Fibroblast of gingiva (primary cell): ENCODE data around the gene IP6K1.
"Not testable (repeated sequence)": the region's sequence is repeated elsewhere in the genome, so short reads cannot be mapped to it uniquely, and the experiment has no call there.

Experiments
- DNase-seq: peaks from one replicate; pipeline ENCODE4 v3.0.0-alpha.2; 2011; ENCODE audit warnings: low read depth

The IP6K1 gene

GRCh38 chr3:49688338-49689045 lies 97.8 kb downstream of the IP6K1 start:
- DNase-seq: not testable (repeated sequence)

- not testable (repeated sequence) for DNase-seq
Measured at GRCh38 chr3:49687424-49687795, 98.9 kb downstream of the IP6K1 start.

GRCh38 chr3:49686769-49687423 lies 99.4 kb downstream of the IP6K1 start:
- DNase-seq: peak; percentile 40

GRCh38 chr3:49686346-49686745 lies 100.0 kb downstream of the IP6K1 start:
- DNase-seq: not testable (repeated sequence)

GRCh38 chr3:49685846-49686245 lies 100.5 kb downstream of the IP6K1 start:
- DNase-seq: not testable (repeated sequence)

- DNase-seq: not testable (repeated sequence)
Measured at GRCh38 chr3:49685103-49685502, 101.2 kb downstream of the IP6K1 start.

GRCh38 chr3:49684453-49684852 lies 101.9 kb downstream of the IP6K1 start:
- DNase-seq: not testable (repeated sequence)

- DNase-seq: no peak
Measured at GRCh38 chr3:49683162-49683561, 103.2 kb downstream of the IP6K1 start.

GRCh38 chr3:49681543-49681942 lies 104.8 kb downstream of the IP6K1 start:
- DNase-seq: no peak

GRCh38 chr3:49681232-49681522 lies 105.2 kb downstream of the IP6K1 start:
- DNase-seq: no peak

GRCh38 chr3:49680493-49681231 lies 105.7 kb downstream of the IP6K1 start:
- no peak for DNase-seq

- no peak for DNase-seq
Measured at GRCh38 chr3:49675912-49676311, 110.4 kb downstream of the IP6K1 start.

- no peak for DNase-seq
Measured at GRCh38 chr3:49674497-49674983, 111.8 kb downstream of the IP6K1 start.
